OCI-LY1 (cell line): ENCODE measurements around the gene FLRT1.

Experiments
- H2AFZ ChIP-seq: fragments of 200-600 bp; sonication (generic), shearing (Covaris generic); 2 replicates; pipeline ENCODE4 v1.6.0; 2014; ENCODE audit warnings: antibody characterized with exemption, mild to moderate bottlenecking, low read length
- H3F3A ChIP-seq: fragments of 200-600 bp; sonication (generic), shearing (Covaris generic); 2 replicates; pipeline ENCODE4 v1.6.0; 2014; ENCODE audit warnings: mild to moderate bottlenecking, antibody characterized with exemption, low read length, moderate library complexity; ENCODE audit not compliant: insufficient read depth
- H3K27ac ChIP-seq: fragments of 200-600 bp; sonication (generic); 2 replicates; pipeline ENCODE4 v1.5.1; 2014; ENCODE audit warnings: low read length, mixed run types, mild to moderate bottlenecking, low read depth; ENCODE audit not compliant: poor library complexity, severe bottlenecking
- H3K27me3 ChIP-seq: fragments of 200-600 bp; sonication (generic); 2 replicates; pipeline ENCODE4 v1.6.0; 2014; ENCODE audit warnings: antibody characterized with exemption, mild to moderate bottlenecking, low read length, moderate library complexity; ENCODE audit not compliant: insufficient read depth
- H3K36me3 ChIP-seq: fragments of 200-600 bp; sonication (generic); 2 replicates; pipeline ENCODE4 v1.6.1; 2014; ENCODE audit warnings: mild to moderate bottlenecking, antibody characterized with exemption, low read length, moderate library complexity, mixed read lengths; ENCODE audit not compliant: insufficient read depth
- H3K4me1 ChIP-seq: fragments of 200-600 bp; sonication (generic); 2 replicates; pipeline ENCODE4 v1.5.1; 2014; ENCODE audit warnings: mild to moderate bottlenecking, low read length, moderate library complexity; ENCODE audit not compliant: insufficient read depth, severe bottlenecking
- H3K4me2 ChIP-seq: fragments of 200-600 bp; sonication (generic), shearing (Covaris generic); 2 replicates; pipeline ENCODE4 v1.6.1; 2014; ENCODE audit warnings: low read length
- H3K4me3 ChIP-seq: fragments of 200-600 bp; sonication (generic); 2 replicates; pipeline ENCODE4 v1.5.1; 2014; ENCODE audit warnings: low read length, low read depth, mild to moderate bottlenecking, mixed read lengths; ENCODE audit not compliant: poor library complexity, severe bottlenecking
- H3K79me2 ChIP-seq: fragments of 200-600 bp; shearing (Covaris generic); 2 replicates; pipeline ENCODE4 v1.6.1; 2016; ENCODE audit warnings: mixed run types, low read length, mixed read lengths; ENCODE audit not compliant: insufficient read depth
- H3K9ac ChIP-seq: fragments of 200-600 bp; sonication (generic), shearing (Covaris generic); 2 replicates; pipeline ENCODE4 v1.6.1; 2014; ENCODE audit warnings: mild to moderate bottlenecking, low read length, mixed read lengths
- H3K9me2 ChIP-seq: fragments of 200-600 bp; sonication (generic), shearing (Covaris generic); 2 replicates; pipeline ENCODE4 v1.6.1; 2014; ENCODE audit warnings: low read depth, mild to moderate bottlenecking, low read length, mixed read lengths
- H3K9me3 ChIP-seq: fragments of 200-600 bp; shearing (Covaris generic); 2 replicates; pipeline ENCODE4 v1.6.1; 2014; ENCODE audit warnings: low read length, mixed read lengths
- H4K20me1 ChIP-seq: fragments of 200-600 bp; sonication (generic), shearing (Covaris generic); 2 replicates; pipeline ENCODE4 v1.6.0; 2016; ENCODE audit warnings: mild to moderate bottlenecking, low read length; ENCODE audit not compliant: insufficient read depth
- EZH2 ChIP-seq: fragments of 200-600 bp; sonication (generic), shearing (Covaris generic); IDR thresholded peaks from 2 replicates; pipeline ENCODE4 v1.8.0; 2017; ENCODE audit warnings: borderline replicate concordance, mixed run types, mild to moderate bottlenecking, antibody characterized with exemption, low read length, moderate library complexity, mixed read lengths
- TF ChIP-seq, protein P1 (sequence below): fragments of 200-600 bp; sonication (generic), shearing (Covaris generic); IDR thresholded peaks from 2 replicates; pipeline ENCODE4 v1.5.1; 2017; ENCODE audit warnings: mild to moderate bottlenecking, antibody characterized with exemption, low read length, moderate library complexity, mixed read lengths

Gene FLRT1

DNA sequence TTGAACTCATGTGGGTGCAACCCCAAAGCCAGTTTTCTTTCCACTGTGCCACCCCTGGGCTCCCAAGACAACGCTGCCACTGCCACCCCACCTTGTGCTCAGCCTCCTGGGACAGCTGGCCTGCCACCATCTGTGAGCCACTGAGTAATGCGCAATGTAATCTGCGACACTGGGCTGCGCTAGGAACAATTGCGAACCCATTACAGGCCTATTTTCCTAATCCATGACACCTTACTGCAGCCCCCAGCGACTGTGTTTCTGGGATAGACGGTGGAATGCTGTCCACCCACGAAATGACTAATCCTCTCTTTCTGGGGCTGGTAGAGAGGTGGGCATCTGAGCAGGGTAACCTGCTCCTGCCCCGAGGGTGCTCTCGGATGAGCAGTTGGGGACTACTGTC, 22.2 kb downstream of the FLRT1 start:
- Histone ChIP-seq H4K20me1 (no peaks in the 10 kb centered on the region), H3K9ac (no peak overlapping the region), H3K27ac (no peak overlapping the region), H3K9me2 (no peaks in the 10 kb centered on the region), H3K4me2 (no peak overlapping the region), H3K4me1 (peaks cover 14% of the 10 kb centered on the region), H3F3A (no peaks in the 10 kb centered on the region), H3K79me2 (no peaks in the 10 kb centered on the region), H3K9me3 (no peaks in the 10 kb centered on the region), H3K27me3 (0 out of 2 replicates have a peak, but pooled peaks cover 7% of the 10 kb centered on the region), H3K36me3 (no peaks in the 10 kb centered on the region), H2AFZ (no peak overlapping the region), H3K4me3 (no peak overlapping the region)
- TF ChIP-seq, protein P1, sequence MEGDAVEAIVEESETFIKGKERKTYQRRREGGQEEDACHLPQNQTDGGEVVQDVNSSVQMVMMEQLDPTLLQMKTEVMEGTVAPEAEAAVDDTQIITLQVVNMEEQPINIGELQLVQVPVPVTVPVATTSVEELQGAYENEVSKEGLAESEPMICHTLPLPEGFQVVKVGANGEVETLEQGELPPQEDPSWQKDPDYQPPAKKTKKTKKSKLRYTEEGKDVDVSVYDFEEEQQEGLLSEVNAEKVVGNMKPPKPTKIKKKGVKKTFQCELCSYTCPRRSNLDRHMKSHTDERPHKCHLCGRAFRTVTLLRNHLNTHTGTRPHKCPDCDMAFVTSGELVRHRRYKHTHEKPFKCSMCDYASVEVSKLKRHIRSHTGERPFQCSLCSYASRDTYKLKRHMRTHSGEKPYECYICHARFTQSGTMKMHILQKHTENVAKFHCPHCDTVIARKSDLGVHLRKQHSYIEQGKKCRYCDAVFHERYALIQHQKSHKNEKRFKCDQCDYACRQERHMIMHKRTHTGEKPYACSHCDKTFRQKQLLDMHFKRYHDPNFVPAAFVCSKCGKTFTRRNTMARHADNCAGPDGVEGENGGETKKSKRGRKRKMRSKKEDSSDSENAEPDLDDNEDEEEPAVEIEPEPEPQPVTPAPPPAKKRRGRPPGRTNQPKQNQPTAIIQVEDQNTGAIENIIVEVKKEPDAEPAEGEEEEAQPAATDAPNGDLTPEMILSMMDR: no peak
- TF ChIP-seq EZH2: no peak

DNA sequence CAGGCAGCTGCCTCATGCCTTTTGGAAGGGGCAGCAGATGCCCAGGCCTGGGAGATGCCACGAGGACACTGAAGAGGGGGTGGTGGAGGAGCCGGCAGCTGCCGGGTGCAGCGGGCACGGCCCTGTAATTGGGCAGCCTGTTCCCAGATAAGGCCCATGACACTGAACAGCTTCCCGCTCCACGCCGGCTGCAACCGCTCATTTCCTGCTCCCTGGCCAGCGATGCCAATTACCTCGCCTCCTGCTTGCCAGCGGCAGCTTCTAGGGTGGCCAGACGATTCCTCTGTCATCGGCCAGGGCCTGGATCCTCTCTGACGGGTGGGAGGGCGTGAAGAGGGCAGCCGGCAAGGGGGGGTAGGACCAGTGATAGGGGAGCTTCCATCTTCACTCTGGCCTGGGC, 22.8 kb downstream of the FLRT1 start:
- no peak overlapping the region for H3K27ac ChIP-seq
- peaks cover 14% of the 10 kb centered on the region for H3K4me1 ChIP-seq
- H3K36me3 ChIP-seq: no peaks in the 10 kb centered on the region
- H3K9me2 ChIP-seq: no peaks in the 10 kb centered on the region
- H2AFZ ChIP-seq: no peak overlapping the region
- H4K20me1 ChIP-seq: no peaks in the 10 kb centered on the region
- 0 out of 2 replicates have a peak, but pooled peaks cover 7% of the 10 kb centered on the region for H3K27me3 ChIP-seq
- no peak overlapping the region for H3K4me3 ChIP-seq
- TF ChIP-seq, protein P1: no peak
- TF ChIP-seq EZH2: no peak
- no peak overlapping the region for H3K9ac ChIP-seq
- H3K9me3 ChIP-seq: no peaks in the 10 kb centered on the region
- no peaks in the 10 kb centered on the region for H3K79me2 ChIP-seq
- H3F3A ChIP-seq: no peaks in the 10 kb centered on the region
- H3K4me2 ChIP-seq: no peak overlapping the region

DNA sequence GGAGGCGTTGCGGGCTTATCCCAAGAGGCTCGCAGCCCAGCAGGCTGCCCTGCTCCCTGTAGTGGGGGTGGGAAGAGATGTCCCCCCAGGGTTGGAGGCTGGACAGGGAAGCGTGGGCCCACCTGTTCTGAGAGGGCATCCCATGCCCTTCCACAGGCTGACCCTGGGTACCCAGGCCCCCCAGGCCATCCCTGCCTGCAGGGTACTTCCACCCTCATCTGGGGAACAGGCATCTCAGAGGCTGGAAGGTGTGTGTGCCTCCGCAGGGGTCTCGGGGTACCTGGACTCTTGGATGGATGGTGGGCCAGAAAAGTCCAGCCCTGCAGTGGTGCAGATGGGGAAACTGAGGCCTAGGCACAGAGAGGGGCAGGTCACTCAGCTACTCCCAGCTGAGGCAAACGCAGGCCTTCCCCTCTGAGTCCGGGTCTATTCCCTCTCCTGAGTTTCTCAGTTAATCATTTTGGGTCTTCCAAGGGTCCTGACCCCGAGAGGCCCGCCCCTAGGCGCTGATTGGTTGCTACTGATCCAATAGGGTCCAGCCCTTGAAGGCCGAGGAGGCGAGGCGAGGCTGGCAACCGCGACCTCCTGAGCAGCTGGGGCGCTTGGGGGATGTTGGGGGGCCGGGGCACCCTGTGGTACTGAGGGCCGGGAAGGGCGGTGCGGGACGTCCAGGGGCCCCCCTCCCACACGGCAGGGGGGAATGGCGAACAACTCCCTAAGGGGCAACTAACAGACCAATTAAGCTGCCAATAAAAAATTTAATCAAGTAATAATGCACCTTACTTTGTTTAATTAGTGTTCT, 23.8 kb downstream of the FLRT1 start:
- no peaks in the 10 kb centered on the region for H3F3A ChIP-seq
- no peak overlapping the region for H2AFZ ChIP-seq
- TF ChIP-seq, protein P1: no peak
- no peak for TF ChIP-seq EZH2
- 0 out of 2 replicates have a peak, but pooled peaks cover 10% of the 10 kb centered on the region for H3K27me3 ChIP-seq
- no peaks in the 10 kb centered on the region for H3K9me3 ChIP-seq
- no peaks in the 10 kb centered on the region for H3K79me2 ChIP-seq
- no peak overlapping the region for H3K4me3 ChIP-seq
- H3K36me3 ChIP-seq: no peaks in the 10 kb centered on the region
- H3K4me2 ChIP-seq: no peak overlapping the region
- peaks cover 14% of the 10 kb centered on the region for H3K4me1 ChIP-seq
- H3K9ac ChIP-seq: no peak overlapping the region
- no peaks in the 10 kb centered on the region for H3K9me2 ChIP-seq
- no peak overlapping the region for H3K27ac ChIP-seq
- no peaks in the 10 kb centered on the region for H4K20me1 ChIP-seq
